Esophagus squamous epithelium (tissue), 5 donors: Measurements from ENCODE around the gene CD180. TPM values are rescaled to one million over a fixed set of nuclear protein-coding genes. Genes with fewer than 3 reads are reported as not detected.

Source experiments
- DNase-seq: peaks from one replicate; lab custom pipeline; 2025; lab: John Stamatoyannopoulos, UW
- H3K27ac ChIP-seq, 4 donors: fragments of 200-600 bp; sonication (generic); one replicate each; pipeline ENCODE4 v1.5.1; 2016 to 2019; ENCODE audit warnings: mild to moderate bottlenecking in 1 of 4
- H3K27me3 ChIP-seq, 4 donors: fragments of 200-600 bp; sonication (generic); 1 replicate in 3 of 4; 2 replicates in 1 of 4; pipeline versions ENCODE4 v1.5.1 to v1.6.0; 2017 to 2021; ENCODE audit warnings: antibody characterized with exemption in 1 of 4
- H3K36me3 ChIP-seq, 3 donors: fragments of 200-600 bp; sonication (generic); one replicate each; pipeline ENCODE4 v1.5.1; 2016 to 2019
- H3K4me1 ChIP-seq, 3 donors: fragments of 200-600 bp; sonication (generic); one replicate each; pipeline ENCODE4 v1.5.1; 2017 to 2019
- H3K4me3 ChIP-seq, 4 donors: fragments of 200-600 bp; sonication (generic); 1 replicate in 3 of 4; 2 replicates in 1 of 4; pipeline ENCODE4 v1.5.1; 2016 to 2019; ENCODE audit warnings: mild to moderate bottlenecking in 2 of 4, moderate library complexity in 1 of 4
- H3K9me3 ChIP-seq, 3 donors: fragments of 200-600 bp; sonication (generic); one replicate each; pipeline ENCODE4 v1.5.1; 2016 to 2019
- CTCF ChIP-seq, 6 experiments: fragments of 450-650 bp in 4 of 6; fragments of 200-600 bp in 2 of 6; sonication (generic) in 2 of 6; IDR thresholded peaks; one replicate each; pipeline ENCODE4 v1.5.1; 2016 to 2019; ENCODE audit warnings: antibody characterized with exemption in 6 of 6, mild to moderate bottlenecking in 4 of 6, moderate library complexity in 4 of 6
- POLR2A ChIP-seq, 4 donors: fragments of 450-650 bp; IDR thresholded peaks; one replicate each; pipeline ENCODE4 v1.6.1; 2017; ENCODE audit warnings: antibody characterized with exemption in 4 of 4, mild to moderate bottlenecking in 4 of 4, moderate library complexity in 3 of 4
- WGBS, 2 donors: methylation state at CpG; one replicate each; pipeline ENCODE4 v1.1.5; 2018; 5-methylcytosine and 5-hydroxymethylcytosine counted together
- intact Hi-C: fragments of 100-400 bp; cut with DNase I; formaldehyde crosslinking; loops from one replicate; pipeline ENCODE4 v1.15.0; 2022
- total RNA-seq, 4 donors: library from RNA; depleted of rRNA; stranded (reverse); fragments of >200 nt; gene quantifications; one replicate each; pipeline ENCODE4 v1.1.0, GENCODE V29; 2016
- donor health status: DM: yes; HTN: yes; CAD: no.

CD180 gene
- total RNA-seq, 4 donors from 2014 or later = 0.13 to 1.3 (median 0.95) TPM; not detected in 1

GRCh38 chr5:67243349-67243748 lies 46.8 kb upstream of the CD180 start:
- TF ChIP-seq CTCF (IDR thresholded peaks at IDR 0.05) (no peak), POLR2A (IDR thresholded peaks at IDR 0.05) (no peak)
- Histone ChIP-seq H3K36me3 (no peaks in the 10 kb centered on the region), H3K27ac (no peak overlapping the region), H3K4me1 (peaks cover under 1 to 43% (median 14%) of the 10 kb centered on the region in 3 donors), H3K4me3 (no peak overlapping the region), H3K9me3 (no peaks in the 10 kb centered on the region), H3K27me3 (no peaks in the 10 kb centered on the region)
- DNase-seq = no peak
- WGBS, 2 donors = 80 to 90% methylated on average over 1 of the region's 1 CpG
- intact Hi-C loops = no loop called here

- no peak overlapping the region for H3K27ac ChIP-seq
- DNase-seq = no peak
Measured at GRCh38 chr5:67241326-67241725, 44.7 kb upstream of the CD180 start.

GRCh38 chr5:67240846-67241245 lies 44.2 kb upstream of the CD180 start:
- Histone ChIP-seq H3K4me1 (peaks cover 0 to 18% (median 5%) of the 10 kb centered on the region in 3 donors), H3K36me3 (no peaks in the 10 kb centered on the region), H3K4me3 (no peak overlapping the region), H3K27me3 (no peaks in the 10 kb centered on the region), H3K27ac (no peak overlapping the region), H3K9me3 (no peaks in the 10 kb centered on the region)
- 81% methylated on average over 3 of the region's 3 CpGs for WGBS, 2 donors
- intact Hi-C loops = no loop called here
- TF ChIP-seq CTCF (IDR thresholded peaks at IDR 0.05) = no peak
- TF ChIP-seq POLR2A (IDR thresholded peaks at IDR 0.05) = no peak
- no peak for DNase-seq

More at GRCh38 chr5:67241326-67241725, 44.7 kb upstream of the CD180 start:
- intact Hi-C loops = no loop called here
- no peaks in the 10 kb centered on the region for H3K27me3 ChIP-seq
- no peak overlapping the region for H3K4me3 ChIP-seq
- no peaks in the 10 kb centered on the region for H3K9me3 ChIP-seq
- H3K4me1 ChIP-seq = peaks cover 0 to 23% (median 6%) of the 10 kb centered on the region in 3 donors
- H3K36me3 ChIP-seq = no peaks in the 10 kb centered on the region
- no peak for TF ChIP-seq POLR2A (IDR thresholded peaks at IDR 0.05)

GRCh38 chr5:67240065-67240464 lies 43.5 kb upstream of the CD180 start:
- Histone ChIP-seq H3K4me3 (no peak overlapping the region), H3K27me3 (no peaks in the 10 kb centered on the region), H3K4me1 (peaks cover 0 to 15% (median 0%) of the 10 kb centered on the region in 3 donors), H3K36me3 (no peaks in the 10 kb centered on the region), H3K9me3 (no peaks in the 10 kb centered on the region), H3K27ac (no peak overlapping the region)
- intact Hi-C loops = no loop called here
- TF ChIP-seq POLR2A (IDR thresholded peaks at IDR 0.05) (no peak), CTCF (IDR thresholded peaks at IDR 0.05) (no peak)
- DNase-seq = no peak

- no peak for TF ChIP-seq CTCF (IDR thresholded peaks at IDR 0.05)
- no peak for TF ChIP-seq POLR2A (IDR thresholded peaks at IDR 0.05)
- Histone ChIP-seq H3K27ac (peak overlapping the region in 2 of 4 donors; percentile 15 to 42), H3K4me1 (peaks cover 5 to 15% (median 7%) of the 10 kb centered on the region in 3 donors), H3K4me3 (no peak overlapping the region), H3K36me3 (no peaks in the 10 kb centered on the region), H3K27me3 (no peaks in the 10 kb centered on the region), H3K9me3 (no peaks in the 10 kb centered on the region)
- WGBS, 2 donors = 82 to 89% methylated on average over 8 of the region's 8 CpGs
- intact Hi-C loops = no loop called here
- DNase-seq = no peak
Measured at GRCh38 chr5:67238191-67238590, 41.6 kb upstream of the CD180 start.
